GM18951 (cell line): ENCODE data around the gene GABRB2.

Source experiments
- POLR2A ChIP-seq: IDR thresholded peaks from 4 replicates; pipeline ENCODE4 v1.6.1; 2011; ENCODE audit warnings: mild to moderate bottlenecking; ENCODE audit not compliant: insufficient read length, insufficient read depth; ENCODE audit errors: extremely low read depth
- in situ Hi-C: fragments of 300-500 bp; cut with MboI; formaldehyde crosslinking; loops from one replicate; pipeline ENCODE4 v1.12.0; 2022; ENCODE audit warnings: low sequenced_read_pairs, mixed read lengths, inconsistent platforms; ENCODE audit not compliant: unreplicated experiment

Gene GABRB2

GRCh38 chr5:161391724-161392123 is 154.8 kb downstream of the GABRB2 start:
- in situ Hi-C loops: no loop called here
- no peak for TF ChIP-seq POLR2A

- in situ Hi-C loops: no loop called here
- TF ChIP-seq POLR2A: no peak
These were observed 155.5 kb downstream of the GABRB2 start for GRCh38 chr5:161391016-161391415.

GRCh38 chr5:161387121-161387520 is 159.4 kb downstream of the GABRB2 start:
- TF ChIP-seq POLR2A: no peak
- in situ Hi-C loops: no loop called here

GRCh38 chr5:161385027-161385426 is 161.5 kb downstream of the GABRB2 start:
- no peak for TF ChIP-seq POLR2A
- in situ Hi-C loops: no loop called here

- no peak for TF ChIP-seq POLR2A
- in situ Hi-C loops: no loop called here
These were observed 163.8 kb downstream of the GABRB2 start for GRCh38 chr5:161382685-161383084.

- no peak for TF ChIP-seq POLR2A
- in situ Hi-C loops: no loop called here
These were observed 166.0 kb downstream of the GABRB2 start for GRCh38 chr5:161380486-161380885.

GRCh38 chr5:161378701-161379100 is 167.8 kb downstream of the GABRB2 start:
- no peak for TF ChIP-seq POLR2A
- in situ Hi-C loops: no loop called here

- TF ChIP-seq POLR2A: no peak
- in situ Hi-C loops: no loop called here
These were observed 170.5 kb downstream of the GABRB2 start for GRCh38 chr5:161376034-161376433.

GRCh38 chr5:161373345-161373707 is 173.2 kb downstream of the GABRB2 start:
- in situ Hi-C loops: no loop called here

GRCh38 chr5:161372682-161373344 is 173.7 kb downstream of the GABRB2 start:
- no peak for TF ChIP-seq POLR2A
- in situ Hi-C loops: no loop called here

More at GRCh38 chr5:161373345-161373707, 173.2 kb downstream of the GABRB2 start:
- TF ChIP-seq POLR2A: no peak

GRCh38 chr5:161369022-161369421 is 177.5 kb downstream of the GABRB2 start:
- in situ Hi-C loops: no loop called here
- no peak for TF ChIP-seq POLR2A

GRCh38 chr5:161358446-161358845 is 188.1 kb downstream of the GABRB2 start:
- no peak for TF ChIP-seq POLR2A
- in situ Hi-C loops: no loop called here

GRCh38 chr5:161344234-161344633 is 202.3 kb downstream of the GABRB2 start:
- in situ Hi-C loops: no loop called here
- TF ChIP-seq POLR2A: no peak

GRCh38 chr5:161342886-161343285 is 203.6 kb downstream of the GABRB2 start:
- no peak for TF ChIP-seq POLR2A
- in situ Hi-C loops: no loop called here

- in situ Hi-C loops: no loop called here
- TF ChIP-seq POLR2A: no peak
These were observed 206.5 kb downstream of the GABRB2 start for GRCh38 chr5:161340012-161340411.

- in situ Hi-C loops: no loop called here
- no peak for TF ChIP-seq POLR2A
These were observed 213.2 kb downstream of the GABRB2 start for GRCh38 chr5:161333194-161333880.
